ENCODE data around the gene PTPRJ. TPM values are rescaled to one million over a fixed set of nuclear protein-coding genes. Genes with fewer than 3 reads are reported as not detected.

The PTPRJ gene
- total RNA-seq, 6 experiments from 2014 or later, result 12.5 to 33.0 (median 19.8) TPM

GRCh38 chr11:48028914-48029680, 48.7 kb downstream of the PTPRJ start:
- Histone ChIP-seq H3K4me1 (peaks cover 0 to 40% (median 1%) of the 10 kb centered on the region in 4 donors), H3K27me3 (no peaks in the 10 kb centered on the region), H3K36me3 (no peaks in the 10 kb centered on the region), H3K4me3 (no peak overlapping the region), H3K9me3 (no peaks in the 10 kb centered on the region), H3K27ac (no peak overlapping the region)
- DNase-seq, result no peak
- TF ChIP-seq POLR2A (IDR thresholded peaks at IDR 0.05), result no peak
- TF ChIP-seq CTCF (IDR thresholded peaks at IDR 0.05), result no peak
- WGBS (ENCODE audit: insufficient coverage, low coverage, low lambda C conversion rate, missing lambda C conversion rate), result 68% methylated on average over 4 of the region's 6 CpGs
- intact Hi-C loops (cut with DNase I), result no loop called here
- no peak for ATAC-seq

- Histone ChIP-seq H3K4me1 (peaks cover 0 to 47% (median 1%) of the 10 kb centered on the region in 4 donors), H3K36me3 (no peaks in the 10 kb centered on the region), H3K9me3 (no peaks in the 10 kb centered on the region), H3K27me3 (no peaks in the 10 kb centered on the region), H3K4me3 (no peak overlapping the region), H3K27ac (no peak overlapping the region)
- DNase-seq (no peak), ATAC-seq (no peak)
- WGBS (ENCODE audit: insufficient coverage, low coverage, low lambda C conversion rate, missing lambda C conversion rate), result 74% methylated on average over 6 of the region's 6 CpGs
- intact Hi-C loops (cut with DNase I), result no loop called here
- TF ChIP-seq POLR2A (IDR thresholded peaks at IDR 0.05), result no peak
- TF ChIP-seq CTCF (IDR thresholded peaks at IDR 0.05), result no peak
These were observed 49.4 kb downstream of the PTPRJ start for GRCh38 chr11:48029681-48030290.

- Histone ChIP-seq H3K4me3 (no peak overlapping the region), H3K36me3 (no peaks in the 10 kb centered on the region), H3K9me3 (no peaks in the 10 kb centered on the region), H3K27ac (no peak overlapping the region), H3K27me3 (no peaks in the 10 kb centered on the region), H3K4me1 (peaks cover 0 to 50% (median 1%) of the 10 kb centered on the region in 4 donors)
- TF ChIP-seq POLR2A (IDR thresholded peaks at IDR 0.05), result no peak
- no peak for TF ChIP-seq CTCF (IDR thresholded peaks at IDR 0.05)
- peak in 1 of 3 donors; percentile 29 for DNase-seq
- WGBS (ENCODE audit: insufficient coverage, low coverage, low lambda C conversion rate, missing lambda C conversion rate), result 17% methylated on average over 2 of the region's 6 CpGs
- no peak for ATAC-seq
- intact Hi-C loops (cut with DNase I), result no loop called here
These were observed 51.2 kb downstream of the PTPRJ start for GRCh38 chr11:48031602-48032001.

- DNase-seq (no peak), ATAC-seq (no peak)
- intact Hi-C loops (cut with DNase I), result no loop called here
- Histone ChIP-seq H3K36me3 (no peaks in the 10 kb centered on the region), H3K9me3 (no peaks in the 10 kb centered on the region), H3K27ac (no peak overlapping the region), H3K4me1 (peaks cover 0 to 50% (median 1%) of the 10 kb centered on the region in 4 donors), H3K4me3 (no peak overlapping the region), H3K27me3 (no peaks in the 10 kb centered on the region)
- TF ChIP-seq CTCF (IDR thresholded peaks at IDR 0.05) (no peak), POLR2A (IDR thresholded peaks at IDR 0.05) (no peak)
- 85% methylated on average over 6 of the region's 6 CpGs for WGBS (ENCODE audit: insufficient coverage, low coverage, low lambda C conversion rate, missing lambda C conversion rate)
These were observed 52.4 kb downstream of the PTPRJ start for GRCh38 chr11:48032721-48033120.

Data from right lobe of liver (tissue), 6 donors.